HCT116 (cell line): ENCODE results near the gene TACC2. TPM values are rescaled to one million over a fixed set of nuclear protein-coding genes. Genes with fewer than 3 reads are reported as not detected.

Experiments
- ATAC-seq: fragments of 200-7000 bp; cut with Tn5 transposase; 2 replicates; pipeline ENCODE4 v1.9.1; 2020; ENCODE audit warnings: mild to moderate bottlenecking, moderate library complexity
- BruUV-seq: library from RNA; stranded (reverse); fragments of 400-500 nt; replicated peaks from 2 replicates; lab custom pipeline; 2021; lab: Mats Ljungman, UMichigan
- CTCF ChIA-PET: fragments of 300-600 bp; sonication (Branson Sonifier 250); formaldehyde crosslinking; loops from one replicate; lab custom pipeline; 2021; ENCODE audit warnings: antibody characterized with exemption; lab: Charles Lee
- POLR2A ChIA-PET: fragments of 300-600, 350-600 bp; sonication (Branson Sonifier 250); formaldehyde crosslinking; loops from one replicate; lab custom pipeline; 2021; ENCODE audit warnings: antibody characterized with exemption; lab: Charles Lee
- RAD21 ChIA-PET, 2 experiments: fragments of 300-600 bp; sonication (Branson Sonifier 250); formaldehyde crosslinking; loops; one replicate each; lab custom pipeline; 2023; ENCODE audit warnings: low total read pairs in 2 of 2; ENCODE audit not compliant: uncharacterized antibody in 2 of 2, unreplicated experiment in 2 of 2, low non-redundant PET in 1 of 2; lab: Charles Lee
- DNase-seq: peaks from one replicate; pipeline ENCODE4 v3.0.0-alpha.2; 2010; ENCODE audit warnings: low read depth, low spot score
- H2AFZ ChIP-seq: fragments of 200-600 bp; shearing (Covaris generic), sonication (generic); 2 replicates; pipeline ENCODE4 v1.6.1; 2017; ENCODE audit warnings: low read depth, mixed run types, mixed read lengths, antibody characterized with exemption, low read length; ENCODE audit not compliant: poor library complexity, severe bottlenecking
- H3K27ac ChIP-seq: 2 replicates; pipeline ENCODE4 v1.5.1; 2012; ENCODE audit warnings: low read depth, low read length
- H3K27me3 ChIP-seq: fragments of 200-600 bp; sonication (generic); 2 replicates; pipeline ENCODE4 v1.6.1; 2016; ENCODE audit warnings: mixed run types, low read length, mixed read lengths; ENCODE audit not compliant: insufficient read depth
- H3K36me3 ChIP-seq, 2 experiments: fragments of 200-500 bp in 1 of 2; fragments of 200-600 bp in 1 of 2; sonication (Bioruptor generic) in 1 of 2; sonication (generic) in 1 of 2; 2 replicates each; pipeline versions ENCODE4 v1.5.1 to v1.6.1; 2014 to 2016; ENCODE audit warnings: low read length in 2 of 2, inconsistent platforms in 1 of 2, mixed read lengths in 1 of 2, mixed run types in 1 of 2; ENCODE audit not compliant: insufficient read depth in 2 of 2, control insufficient read depth in 1 of 2
- H3K4me1 ChIP-seq, 2 experiments: fragments of 200-600 bp in 1 of 2; sonication (generic) in 1 of 2; 2 replicates each; pipeline versions ENCODE4 v1.5.1 to v1.6.1; 2012 to 2017; ENCODE audit warnings: low read length in 2 of 2, inconsistent platforms in 1 of 2, mild to moderate bottlenecking in 1 of 2, mixed read lengths in 1 of 2, mixed run types in 1 of 2, moderate library complexity in 1 of 2; ENCODE audit not compliant: insufficient read depth in 2 of 2, control insufficient read depth in 1 of 2
- H3K4me2 ChIP-seq: fragments of 200-600 bp; sonication (generic); 2 replicates; pipeline ENCODE4 v1.6.1; 2017; ENCODE audit warnings: mixed run types, low read length, mixed read lengths
- H3K4me3 ChIP-seq, 2 experiments: fragments of 200-600 bp in 1 of 2; sonication (generic) in 1 of 2; replicated peaks in 1 of 2; 2 replicates each; pipeline ENCODE4 v1.5.1; 2011 to 2016; ENCODE audit warnings: low read length in 2 of 2, control low read depth in 1 of 2, low read depth in 1 of 2, mild to moderate bottlenecking in 1 of 2, mixed read lengths in 1 of 2, mixed run types in 1 of 2
- H3K79me2 ChIP-seq: fragments of 200-600 bp; sonication (generic); 2 replicates; pipeline ENCODE4 v1.6.1; 2017; ENCODE audit warnings: mild to moderate bottlenecking, mixed run types, low read length, moderate library complexity, mixed read lengths; ENCODE audit not compliant: insufficient read depth
- H3K9ac ChIP-seq: fragments of 200-600 bp; sonication (generic); 2 replicates; pipeline ENCODE4 v1.6.1; 2016; ENCODE audit warnings: low read length, mixed read lengths
- H3K9me2 ChIP-seq: fragments of 200-600 bp; sonication (generic), shearing (Covaris generic); 2 replicates; pipeline ENCODE4 v1.6.1; 2017; ENCODE audit warnings: mixed run types, mild to moderate bottlenecking, moderate library complexity; ENCODE audit not compliant: insufficient read depth
- H3K9me3 ChIP-seq, 2 experiments: fragments of 200-500 bp in 1 of 2; fragments of 200-600 bp in 1 of 2; sonication (Bioruptor generic) in 1 of 2; sonication (generic) in 1 of 2; 2 replicates each; pipeline ENCODE4 v1.6.1; 2014 to 2017; ENCODE audit warnings: low read length in 2 of 2, mixed read lengths in 2 of 2, inconsistent platforms in 1 of 2, low read depth in 1 of 2, mild to moderate bottlenecking in 1 of 2, mixed run types in 1 of 2, moderate library complexity in 1 of 2; ENCODE audit not compliant: control insufficient read depth in 1 of 2, insufficient read depth in 1 of 2
- H4K20me1 ChIP-seq: fragments of 200-600 bp; sonication (generic), shearing (Covaris generic); 2 replicates; pipeline ENCODE4 v1.6.1; 2017; ENCODE audit warnings: mixed run types, mild to moderate bottlenecking, moderate library complexity; ENCODE audit not compliant: insufficient read depth
- ATF3 ChIP-seq: IDR thresholded peaks from 2 replicates; pipeline ENCODE4 v1.6.1; 2012
- CBX3 ChIP-seq: IDR thresholded peaks from 2 replicates; pipeline ENCODE4 v1.6.1; 2012; ENCODE audit warnings: low read depth
- CEBPB ChIP-seq: IDR thresholded peaks from 2 replicates; pipeline ENCODE4 v1.6.1; 2012; ENCODE audit warnings: low read depth
- CTCF ChIP-seq, 3 experiments: fragments of 200-600 bp in 1 of 3; sonication (generic) in 1 of 3; IDR thresholded peaks in 2 of 3; conservative IDR thresholded peaks in 1 of 3; 2 replicates each; pipeline ENCODE4 v1.5.1; 2012 to 2017; ENCODE audit warnings: low read depth in 2 of 3, low read length in 2 of 3, antibody characterized with exemption in 1 of 3, borderline replicate concordance in 1 of 3, control low read depth in 1 of 3, mild to moderate bottlenecking in 1 of 3, mixed read lengths in 1 of 3, mixed run types in 1 of 3, moderate library complexity in 1 of 3; ENCODE audit not compliant: insufficient read depth in 1 of 3
- EGR1 ChIP-seq: IDR thresholded peaks from 2 replicates; pipeline ENCODE4 v1.6.1; 2012; ENCODE audit warnings: low read depth
- ELF1 ChIP-seq: IDR thresholded peaks from 2 replicates; pipeline ENCODE4 v1.6.1; 2012; ENCODE audit warnings: low read depth, borderline replicate concordance
- EZH2phosphoT487 ChIP-seq: fragments of 200-600 bp; IDR thresholded peaks from 2 replicates; pipeline ENCODE4 v1.6.1; 2018; ENCODE audit warnings: antibody characterized with exemption, borderline replicate concordance
- FOSL1 ChIP-seq: IDR thresholded peaks from 2 replicates; pipeline ENCODE4 v1.6.1; 2012; ENCODE audit warnings: low read depth
- MAX ChIP-seq: IDR thresholded peaks from 2 replicates; pipeline ENCODE4 v1.6.1; 2012
- POLR2A ChIP-seq: IDR thresholded peaks from 2 replicates; pipeline ENCODE4 v1.7.0; 2011; ENCODE audit warnings: borderline replicate concordance; ENCODE audit not compliant: insufficient read depth, insufficient read length; ENCODE audit errors: extremely low read depth
- POLR2AphosphoS5 ChIP-seq: IDR thresholded peaks from 2 replicates; pipeline ENCODE4 v1.6.1; 2011; ENCODE audit warnings: mild to moderate bottlenecking, low read depth, low read length, moderate library complexity
- REST ChIP-seq: IDR thresholded peaks from 2 replicates; pipeline ENCODE4 v1.6.1; 2012; ENCODE audit warnings: low read depth
- SIN3A ChIP-seq: IDR thresholded peaks from 2 replicates; pipeline ENCODE4 v1.6.1; 2012; ENCODE audit warnings: low read depth
- SP1 ChIP-seq: IDR thresholded peaks from 2 replicates; pipeline ENCODE4 v1.6.1; 2012; ENCODE audit warnings: low read depth
- SRF ChIP-seq: IDR thresholded peaks from 2 replicates; pipeline ENCODE4 v1.6.1; 2012; ENCODE audit warnings: low read depth
- TCF7L2 ChIP-seq: IDR thresholded peaks from 2 replicates; pipeline ENCODE4 v1.7.0; 2011; ENCODE audit warnings: borderline replicate concordance, inconsistent platforms; ENCODE audit not compliant: insufficient read depth, insufficient read length; ENCODE audit errors: extremely low read depth
- YY1 ChIP-seq: IDR thresholded peaks from 2 replicates; pipeline ENCODE4 v1.6.1; 2011; ENCODE audit warnings: low read length, low read depth, moderate library complexity, mild to moderate bottlenecking; ENCODE audit not compliant: insufficient replicate concordance; ENCODE audit errors: extremely low read depth
- ZBTB33 ChIP-seq: IDR thresholded peaks from 2 replicates; pipeline ENCODE4 v1.6.1; 2011; ENCODE audit warnings: mild to moderate bottlenecking, low read length, moderate library complexity; ENCODE audit not compliant: insufficient replicate concordance; ENCODE audit errors: extremely low read depth
- ZFX ChIP-seq: fragments of 450-650 bp; IDR thresholded peaks from 2 replicates; pipeline ENCODE4 v1.6.1; 2017
- ZNF274 ChIP-seq: fragments of 200-500 bp; sonication (Bioruptor generic); IDR thresholded peaks from 2 replicates; pipeline ENCODE4 v1.6.1; 2014; ENCODE audit warnings: mild to moderate bottlenecking, low read depth, low read length, inconsistent platforms
- intact Hi-C: fragments of 100-400 bp; cut with micrococcal nuclease; formaldehyde crosslinking; loops from 2 replicates; pipeline ENCODE4 v1.10.0; 2022
- total RNA-seq: library from RNA; stranded (reverse); gene quantifications from one replicate; pipeline ENCODE4 v1.2.1, GENCODE V29; 2021; ENCODE audit not compliant: unreplicated experiment

Gene TACC2
- total RNA-seq, 1 experiment from 2014 or later: 38.6 TPM

- BruUV-seq: no TSS peak
- Histone ChIP-seq H2AFZ (no peak overlapping the region), H3K27ac (no peak overlapping the region), H3K9me3 (no peaks in the 10 kb centered on the region), H3K4me3 (no peak overlapping the region), H3K9me2 (no peaks in the 10 kb centered on the region), H3K4me2 (no peak overlapping the region), H3K79me2 (no peaks in the 10 kb centered on the region), H3K9ac (no peak overlapping the region), H3K27me3 (no peaks in the 10 kb centered on the region), H4K20me1 (no peaks in the 10 kb centered on the region), H3K36me3 (no peaks in the 10 kb centered on the region), H3K4me1 (no peaks in the 10 kb centered on the region)
- ChIA-PET CTCF (no interaction called here), POLR2A (no interaction called here), RAD21 (no interaction called here)
- intact Hi-C loops: no loop called here
- no peak for DNase-seq
- TF ChIP-seq CBX3: no peak
- no peak for TF ChIP-seq CEBPB
- no peak for TF ChIP-seq TCF7L2
- no peak for TF ChIP-seq FOSL1
- no peak for TF ChIP-seq POLR2AphosphoS5
- TF ChIP-seq EGR1: no peak
- TF ChIP-seq ZBTB33: no peak
- no peak for TF ChIP-seq CTCF (IDR thresholded peaks at IDR 0.05 in 2 of 3, conservative IDR thresholded peaks at IDR 0.05 in 1 of 3; ENCODE audit: borderline replicate concordance in 1 of 3, insufficient read depth in 1 of 3, low read depth in 2 of 3, low read length in 2 of 3)
- TF ChIP-seq SP1: no peak
- no peak for TF ChIP-seq POLR2A
- no peak for TF ChIP-seq SIN3A
- TF ChIP-seq YY1: no peak
- TF ChIP-seq REST: no peak
- TF ChIP-seq ELF1: no peak
- TF ChIP-seq MAX: no peak
- TF ChIP-seq ZNF274: no peak
- no peak for TF ChIP-seq SRF
- no peak for TF ChIP-seq ATF3
- TF ChIP-seq EZH2phosphoT487: no peak
- no peak for TF ChIP-seq ZFX
- no peak for ATAC-seq
Observed at GRCh38 chr10:122173337-122173736, 184.4 kb downstream of the TACC2 start.
